Measurements from ENCODE around the gene FNDC8. TPM values are rescaled to one million over a fixed set of nuclear protein-coding genes. Genes with fewer than 3 reads are reported as not detected.

The FNDC8 gene
- total RNA-seq, 1 experiment from 2014 or later = not detected

GRCh38 chr17:35174835-35175334 is 53.5 kb downstream of the FNDC8 start:
- Mint-ChIP-seq H3K36me3 (no peaks in the 10 kb centered on the region), H3K27me3 (ENCODE audit: low read depth) (peaks cover 5% of the 10 kb centered on the region), H3K4me1 (no peaks in the 10 kb centered on the region), H3K9me3 (peaks cover 7% of the 10 kb centered on the region), H3K27ac (no peak overlapping the region), H3K4me3 (no peak overlapping the region)
- ATAC-seq (no peak), DNase-seq (ENCODE audit: low spot score) (no peak)
- TF ChIP-seq KAT7 (CRISPR knock-in tag; IDR thresholded peaks at IDR 0.05; ENCODE audit: borderline replicate concordance) (no peak), GABPB1 (CRISPR knock-in tag; IDR thresholded peaks at IDR 0.05) (no peak), GTF2I (CRISPR knock-in tag; conservative IDR thresholded peaks at IDR 0.05) (no peak), FOXJ3 (CRISPR knock-in tag; IDR thresholded peaks at IDR 0.05; ENCODE audit: borderline replicate concordance) (no peak), ATF2 (CRISPR knock-in tag; IDR thresholded peaks at IDR 0.05; ENCODE audit: borderline replicate concordance, low read depth) (no peak), SMAD4 (CRISPR knock-in tag; IDR thresholded peaks at IDR 0.05) (no peak), ZNF416 (CRISPR knock-in tag; IDR thresholded peaks at IDR 0.05) (no peak)
- TF ChIP-seq, protein P1, sequence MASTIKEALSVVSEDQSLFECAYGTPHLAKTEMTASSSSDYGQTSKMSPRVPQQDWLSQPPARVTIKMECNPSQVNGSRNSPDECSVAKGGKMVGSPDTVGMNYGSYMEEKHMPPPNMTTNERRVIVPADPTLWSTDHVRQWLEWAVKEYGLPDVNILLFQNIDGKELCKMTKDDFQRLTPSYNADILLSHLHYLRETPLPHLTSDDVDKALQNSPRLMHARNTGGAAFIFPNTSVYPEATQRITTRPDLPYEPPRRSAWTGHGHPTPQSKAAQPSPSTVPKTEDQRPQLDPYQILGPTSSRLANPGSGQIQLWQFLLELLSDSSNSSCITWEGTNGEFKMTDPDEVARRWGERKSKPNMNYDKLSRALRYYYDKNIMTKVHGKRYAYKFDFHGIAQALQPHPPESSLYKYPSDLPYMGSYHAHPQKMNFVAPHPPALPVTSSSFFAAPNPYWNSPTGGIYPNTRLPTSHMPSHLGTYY (CRISPR knock-in tag; IDR thresholded peaks at IDR 0.05) = no peak
- TF ChIP-seq, protein P2, sequence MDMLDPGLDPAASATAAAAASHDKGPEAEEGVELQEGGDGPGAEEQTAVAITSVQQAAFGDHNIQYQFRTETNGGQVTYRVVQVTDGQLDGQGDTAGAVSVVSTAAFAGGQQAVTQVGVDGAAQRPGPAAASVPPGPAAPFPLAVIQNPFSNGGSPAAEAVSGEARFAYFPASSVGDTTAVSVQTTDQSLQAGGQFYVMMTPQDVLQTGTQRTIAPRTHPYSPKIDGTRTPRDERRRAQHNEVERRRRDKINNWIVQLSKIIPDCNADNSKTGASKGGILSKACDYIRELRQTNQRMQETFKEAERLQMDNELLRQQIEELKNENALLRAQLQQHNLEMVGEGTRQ (CRISPR knock-in tag; IDR thresholded peaks at IDR 0.05) = no peak
- ChIA-PET POLR2A (no interaction called here), CTCF (interaction anchor here (1.5 kb wide), 1 partner anchor 364 kb away, joined by 7 read pairs; no protein-coding TSS in a partner anchor)

GRCh38 chr17:35175638-35176415 is 54.4 kb downstream of the FNDC8 start:
- ChIA-PET CTCF (interaction anchor here (1.5 kb wide), 1 partner anchor 363 kb away, joined by 7 read pairs; no protein-coding TSS in a partner anchor), POLR2A (no interaction called here)
- Mint-ChIP-seq H3K27ac (no peak overlapping the region), H3K27me3 (ENCODE audit: low read depth) (peaks cover 5% of the 10 kb centered on the region), H3K36me3 (no peaks in the 10 kb centered on the region), H3K4me3 (no peak overlapping the region), H3K9me3 (peaks cover 7% of the 10 kb centered on the region), H3K4me1 (no peaks in the 10 kb centered on the region)
- no peak for ATAC-seq
- no peak for DNase-seq (ENCODE audit: low spot score)
- TF ChIP-seq, protein P3, sequence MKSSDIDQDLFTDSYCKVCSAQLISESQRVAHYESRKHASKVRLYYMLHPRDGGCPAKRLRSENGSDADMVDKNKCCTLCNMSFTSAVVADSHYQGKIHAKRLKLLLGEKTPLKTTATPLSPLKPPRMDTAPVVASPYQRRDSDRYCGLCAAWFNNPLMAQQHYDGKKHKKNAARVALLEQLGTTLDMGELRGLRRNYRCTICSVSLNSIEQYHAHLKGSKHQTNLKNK (CRISPR knock-in tag; IDR thresholded peaks at IDR 0.05) = no peak
- TF ChIP-seq ZNF671 (CRISPR knock-in tag; IDR thresholded peaks at IDR 0.05) (no peak), JAZF1 (CRISPR knock-in tag; IDR thresholded peaks at IDR 0.05) (no peak), SP1 (CRISPR knock-in tag; conservative IDR thresholded peaks at IDR 0.05) (no peak), OVOL2 (CRISPR knock-in tag; IDR thresholded peaks at IDR 0.05; ENCODE audit: borderline replicate concordance) (no peak), ZNF121 (CRISPR knock-in tag; IDR thresholded peaks at IDR 0.05) (no peak), JUN (CRISPR knock-in tag; IDR thresholded peaks at IDR 0.05) (no peak), AR (CRISPR knock-in tag; IDR thresholded peaks at IDR 0.05) (no peak)
